Measurements from ENCODE around the gene DTX1. TPM values are rescaled to one million over a fixed set of nuclear protein-coding genes. Genes with fewer than 3 reads are reported as not detected.
"Not testable (repeated sequence)": the region's sequence is repeated elsewhere in the genome, so short reads cannot be mapped to it uniquely, and the experiment has no call there.

The DTX1 gene
- total RNA-seq, 3 donors from 2014 or later = 5.0 to 7.7 (median 5.2) TPM

DNA sequence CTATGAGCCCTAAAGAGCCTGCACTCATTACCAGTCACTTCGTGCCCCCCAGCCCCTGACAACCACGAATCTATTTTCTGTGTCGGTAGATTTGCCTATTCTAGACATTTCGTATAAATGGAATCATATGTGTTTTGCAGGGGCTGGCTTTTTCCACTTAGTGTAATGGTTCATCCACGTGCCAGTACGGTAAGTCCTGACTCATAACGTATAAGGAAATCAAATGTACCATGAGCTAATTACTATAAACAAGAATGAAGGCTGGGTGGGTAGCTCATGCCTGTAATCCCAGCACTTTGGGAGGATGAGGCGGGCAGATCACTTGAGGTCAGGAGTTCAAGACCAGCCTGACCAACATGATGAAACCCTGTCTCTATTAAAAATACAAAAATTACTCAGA lies 61.2 kb downstream of the DTX1 start:
- H3K9me3 Mint-ChIP-seq; H3K27me3 Mint-ChIP-seq (ENCODE audit: low read depth); H3K4me3 Mint-ChIP-seq; ATAC-seq; H3K36me3 Mint-ChIP-seq (ENCODE audit: insufficient read depth); DNase-seq; H3K4me1 Mint-ChIP-seq (ENCODE audit: low read depth): not testable (repeated sequence)

DNA sequence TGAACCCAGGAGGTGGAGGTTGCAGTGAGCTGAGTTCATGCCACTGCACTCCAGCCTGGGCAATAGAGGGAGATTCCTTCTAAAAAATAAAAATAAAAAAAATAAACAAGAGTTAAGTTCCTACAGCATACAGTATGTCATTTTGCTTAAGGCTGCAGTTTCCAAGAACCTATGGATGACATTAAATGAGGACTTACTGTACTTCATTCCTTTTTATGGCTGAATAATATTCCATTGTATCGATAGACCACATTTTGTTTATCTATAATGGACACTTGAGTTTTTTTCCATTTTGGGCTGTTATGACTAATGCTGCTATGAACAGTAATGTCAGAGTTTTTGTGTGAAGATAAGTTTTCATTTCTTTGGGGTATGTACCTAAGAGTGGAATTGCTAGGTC lies 61.6 kb downstream of the DTX1 start:
- peaks cover 3% of the 10 kb centered on the region for H3K36me3 Mint-ChIP-seq (ENCODE audit: insufficient read depth)
- H3K27me3 Mint-ChIP-seq (ENCODE audit: low read depth) = peaks cover 3% of the 10 kb centered on the region
- DNase-seq (no peak), ATAC-seq (no peak)
- no peaks in the 10 kb centered on the region for H3K4me1 Mint-ChIP-seq (ENCODE audit: low read depth)
- no peak overlapping the region for H3K4me3 Mint-ChIP-seq
- H3K9me3 Mint-ChIP-seq = peaks cover 5% of the 10 kb centered on the region

- H3K27me3 Mint-ChIP-seq (ENCODE audit: low read depth) = peaks cover 3% of the 10 kb centered on the region
Observed at GRCh38 chr12:113119980-113120669, 63.6 kb downstream of the DTX1 start.

GRCh38 chr12:113120670-113121370 lies 64.3 kb downstream of the DTX1 start:
- peaks cover 3% of the 10 kb centered on the region for H3K27me3 Mint-ChIP-seq (ENCODE audit: low read depth)
- peaks cover 6% of the 10 kb centered on the region for H3K9me3 Mint-ChIP-seq
- no peak for ATAC-seq

More at GRCh38 chr12:113119980-113120669, 63.6 kb downstream of the DTX1 start:
- Mint-ChIP-seq H3K9me3 (peaks cover 6% of the 10 kb centered on the region), H3K4me1 (ENCODE audit: low read depth) (no peaks in the 10 kb centered on the region), H3K4me3 (no peak overlapping the region), H3K36me3 (ENCODE audit: insufficient read depth) (peaks cover 3% of the 10 kb centered on the region)
- DNase-seq (no peak), ATAC-seq (no peak)

GRCh38 chr12:113127791-113128199 lies 71.3 kb downstream of the DTX1 start:
- H3K36me3 Mint-ChIP-seq (ENCODE audit: insufficient read depth) = peaks cover 1% of the 10 kb centered on the region
- ATAC-seq = no peak
- H3K4me1 Mint-ChIP-seq (ENCODE audit: low read depth) = peaks cover 7% of the 10 kb centered on the region
- peaks cover 4% of the 10 kb centered on the region for H3K9me3 Mint-ChIP-seq
- no peak for DNase-seq
- no peaks in the 10 kb centered on the region for H3K27me3 Mint-ChIP-seq (ENCODE audit: low read depth)
- H3K4me3 Mint-ChIP-seq = no peak overlapping the region

More at GRCh38 chr12:113120670-113121370, 64.3 kb downstream of the DTX1 start:
- DNase-seq = no peak
- H3K36me3 Mint-ChIP-seq (ENCODE audit: insufficient read depth) = peaks cover 3% of the 10 kb centered on the region
- H3K4me1 Mint-ChIP-seq (ENCODE audit: low read depth) = no peaks in the 10 kb centered on the region
- no peak overlapping the region for H3K4me3 Mint-ChIP-seq

- ATAC-seq = no peak
- Mint-ChIP-seq H3K36me3 (ENCODE audit: insufficient read depth) (no peaks in the 10 kb centered on the region), H3K4me3 (no peak overlapping the region), H3K4me1 (ENCODE audit: low read depth) (peaks cover 7% of the 10 kb centered on the region), H3K9me3 (no peaks in the 10 kb centered on the region), H3K27me3 (ENCODE audit: low read depth) (no peaks in the 10 kb centered on the region)
- DNase-seq = no peak
Observed at GRCh38 chr12:113128802-113129663, 72.5 kb downstream of the DTX1 start.

GRCh38 chr12:113129664-113130456 lies 73.3 kb downstream of the DTX1 start:
- DNase-seq = no peak
- H3K27me3 Mint-ChIP-seq (ENCODE audit: low read depth) = no peaks in the 10 kb centered on the region
- no peaks in the 10 kb centered on the region for H3K9me3 Mint-ChIP-seq
- no peaks in the 10 kb centered on the region for H3K36me3 Mint-ChIP-seq (ENCODE audit: insufficient read depth)
- no peak overlapping the region for H3K4me3 Mint-ChIP-seq
- no peak for ATAC-seq
- H3K4me1 Mint-ChIP-seq (ENCODE audit: low read depth) = peaks cover 10% of the 10 kb centered on the region

GRCh38 chr12:113130457-113131135 lies 74.1 kb downstream of the DTX1 start:
- Mint-ChIP-seq H3K36me3 (ENCODE audit: insufficient read depth) (no peaks in the 10 kb centered on the region), H3K4me1 (ENCODE audit: low read depth) (peaks cover 10% of the 10 kb centered on the region), H3K4me3 (no peak overlapping the region), H3K9me3 (no peaks in the 10 kb centered on the region), H3K27me3 (ENCODE audit: low read depth) (peaks cover 2% of the 10 kb centered on the region)
- DNase-seq (no peak), ATAC-seq (no peak)

DNA sequence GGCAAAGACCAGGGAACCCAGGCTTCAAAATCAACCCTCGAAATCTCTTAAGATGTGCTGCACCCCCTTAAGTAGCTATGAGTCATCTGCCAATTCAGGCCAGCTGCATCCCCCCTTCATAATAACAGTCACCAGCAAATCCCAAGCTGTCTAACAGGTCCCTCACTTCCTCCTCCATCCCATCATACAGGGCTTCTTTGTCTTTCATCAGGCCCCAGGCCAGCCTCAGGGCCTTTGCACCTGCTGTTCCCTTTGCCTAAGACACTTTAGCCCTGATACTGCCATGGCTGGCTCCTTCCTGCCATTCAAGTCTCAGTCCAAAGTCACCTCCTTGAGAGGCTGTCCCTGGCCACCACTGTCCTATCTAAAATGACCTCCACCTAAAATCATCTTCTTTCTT lies 75.0 kb downstream of the DTX1 start:
- Mint-ChIP-seq H3K27me3 (ENCODE audit: low read depth) (peaks cover 3% of the 10 kb centered on the region), H3K4me1 (ENCODE audit: low read depth) (peaks cover 19% of the 10 kb centered on the region), H3K9me3 (no peaks in the 10 kb centered on the region), H3K4me3 (no peak overlapping the region), H3K36me3 (ENCODE audit: insufficient read depth) (no peaks in the 10 kb centered on the region)
- ATAC-seq (no peak), DNase-seq (no peak)

DNA sequence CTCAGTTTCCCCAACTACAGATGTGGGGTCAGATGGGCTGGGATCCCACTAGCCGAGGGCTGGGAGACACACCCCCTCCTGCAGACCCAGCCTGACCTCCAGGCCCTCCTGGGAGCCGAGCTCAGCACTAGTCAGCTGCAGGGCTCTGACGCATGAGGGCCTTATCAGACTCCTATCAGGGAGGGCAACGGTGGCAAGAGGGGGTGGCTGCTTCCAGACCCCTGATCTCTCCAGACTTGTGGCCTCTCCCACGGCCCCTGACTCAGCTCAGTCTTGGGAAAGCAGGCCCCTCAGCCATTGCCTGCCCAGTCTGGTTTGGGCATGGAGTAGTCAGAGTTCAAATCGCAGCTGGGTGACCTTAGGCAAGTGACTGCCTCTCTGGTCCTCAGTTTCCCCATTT lies 76.5 kb downstream of the DTX1 start:
- no peaks in the 10 kb centered on the region for H3K9me3 Mint-ChIP-seq
- no peaks in the 10 kb centered on the region for H3K36me3 Mint-ChIP-seq (ENCODE audit: insufficient read depth)
- peaks cover 22% of the 10 kb centered on the region for H3K4me1 Mint-ChIP-seq (ENCODE audit: low read depth)
- ATAC-seq (no peak), DNase-seq (no peak)
- no peak overlapping the region for H3K4me3 Mint-ChIP-seq
- peaks cover 8% of the 10 kb centered on the region for H3K27me3 Mint-ChIP-seq (ENCODE audit: low read depth)

GRCh38 chr12:113133666-113134065 lies 77.1 kb downstream of the DTX1 start:
- peaks cover 22% of the 10 kb centered on the region for H3K4me1 Mint-ChIP-seq (ENCODE audit: low read depth)
- no peak for ATAC-seq
- no peak overlapping the region for H3K4me3 Mint-ChIP-seq

GRCh38 chr12:113134071-113134470 lies 77.5 kb downstream of the DTX1 start:
- H3K4me3 Mint-ChIP-seq = no peak overlapping the region
- H3K9me3 Mint-ChIP-seq = no peaks in the 10 kb centered on the region

More at GRCh38 chr12:113133666-113134065, 77.1 kb downstream of the DTX1 start:
- H3K27me3 Mint-ChIP-seq (ENCODE audit: low read depth) = peaks cover 8% of the 10 kb centered on the region
- H3K9me3 Mint-ChIP-seq = no peaks in the 10 kb centered on the region
- no peaks in the 10 kb centered on the region for H3K36me3 Mint-ChIP-seq (ENCODE audit: insufficient read depth)
- no peak for DNase-seq

DNA sequence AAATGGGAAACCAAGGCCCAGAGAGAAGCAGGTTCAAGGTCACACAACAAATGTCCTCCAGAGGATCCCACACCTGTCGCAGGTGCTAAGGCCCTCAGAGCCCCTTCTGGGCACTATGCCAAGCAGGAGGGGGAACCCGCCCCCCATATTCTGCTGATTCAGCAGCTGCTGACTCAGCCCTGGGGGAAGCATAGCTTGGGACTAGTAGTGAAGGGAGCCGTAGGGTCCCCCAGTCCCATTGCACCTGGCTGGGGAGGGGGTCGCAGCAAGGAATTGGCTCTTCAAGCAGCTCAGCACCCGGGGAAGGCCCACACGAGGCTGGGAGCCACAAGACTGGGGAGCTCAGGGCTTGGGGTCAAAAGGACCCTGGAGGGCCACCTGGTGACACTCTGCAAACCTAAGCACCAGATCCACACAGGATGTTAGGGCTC lies 78.0 kb downstream of the DTX1 start:
- DNase-seq = no peak
- no peaks in the 10 kb centered on the region for H3K36me3 Mint-ChIP-seq (ENCODE audit: insufficient read depth)
- peaks cover 8% of the 10 kb centered on the region for H3K27me3 Mint-ChIP-seq (ENCODE audit: low read depth)
- ATAC-seq = no peak
- no peaks in the 10 kb centered on the region for H3K9me3 Mint-ChIP-seq
- H3K4me1 Mint-ChIP-seq (ENCODE audit: low read depth) = peaks cover 17% of the 10 kb centered on the region
- peak overlapping the region; percentile 45 for H3K4me3 Mint-ChIP-seq

More at GRCh38 chr12:113134071-113134470, 77.5 kb downstream of the DTX1 start:
- H3K4me1 Mint-ChIP-seq (ENCODE audit: low read depth) = peaks cover 22% of the 10 kb centered on the region
- ATAC-seq = no peak
- no peak for DNase-seq
- no peaks in the 10 kb centered on the region for H3K36me3 Mint-ChIP-seq (ENCODE audit: insufficient read depth)
- peaks cover 8% of the 10 kb centered on the region for H3K27me3 Mint-ChIP-seq (ENCODE audit: low read depth)

Measured in activated T-cell treated with anti-CD3 and anti-CD28 coated beads, Interleukin-2, amount 50 U/mL, for 4 hours (primary cell).